ENCODE measurements around the gene DNM1.
"Not testable (repeated sequence)": the region's sequence is repeated elsewhere in the genome, so short reads cannot be mapped to it uniquely, and the experiment has no call there.

Gene DNM1

GRCh38 chr9:128253140-128253990, 50.2 kb downstream of the DNM1 start:
- no peak for DNase-seq

GRCh38 chr9:128253991-128254346, 50.8 kb downstream of the DNM1 start:
- no peak for DNase-seq

GRCh38 chr9:128254362-128254761, 51.2 kb downstream of the DNM1 start:
- no peak for DNase-seq

DNA sequence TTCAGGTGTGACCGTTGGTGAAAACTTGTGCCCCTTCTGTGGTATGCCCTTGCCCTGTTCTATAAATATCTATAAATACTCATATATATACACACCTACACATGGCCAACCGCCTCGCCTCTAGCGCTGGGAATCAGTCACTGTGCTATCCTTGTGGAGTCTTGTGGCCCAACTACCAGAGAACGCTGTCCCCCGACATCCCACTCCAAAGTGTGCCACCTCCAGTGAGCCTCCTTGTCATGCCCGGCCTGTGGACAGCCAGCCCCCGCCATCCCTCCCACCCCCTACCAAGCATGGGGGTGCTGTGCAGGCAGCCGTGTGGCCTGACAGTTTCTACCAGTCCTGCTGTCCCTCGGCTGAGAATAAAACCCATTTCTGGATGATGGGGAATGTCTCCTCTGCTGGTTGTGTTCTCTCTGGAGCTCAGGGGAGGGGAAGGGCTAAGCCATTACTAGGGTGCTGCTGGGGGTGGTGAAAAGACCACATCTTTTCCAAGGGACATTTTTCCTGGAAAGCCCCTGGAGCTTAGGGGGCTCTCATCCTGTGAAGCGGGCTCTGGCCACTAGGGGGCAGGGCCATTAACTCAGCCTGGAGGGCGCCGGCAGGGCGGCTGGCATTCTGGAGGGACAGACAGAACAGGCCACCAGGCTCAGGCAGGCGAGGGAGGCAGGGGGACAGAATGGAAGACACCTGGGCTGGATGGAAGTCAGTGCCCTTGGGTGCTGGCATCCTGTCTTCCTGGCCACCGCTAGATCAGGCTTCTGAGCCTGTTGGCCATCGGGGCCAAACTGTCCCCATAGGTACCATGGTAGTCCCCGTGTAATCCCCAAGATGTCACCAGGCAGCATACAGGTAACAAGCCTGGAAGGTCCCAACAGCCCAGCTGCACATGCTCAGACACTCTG, 51.9 kb downstream of the DNM1 start:
- DNase-seq, result peak; percentile 73

- DNase-seq, result no peak
Measured at GRCh38 chr9:128257086-128257825, 54.1 kb downstream of the DNM1 start.

DNA sequence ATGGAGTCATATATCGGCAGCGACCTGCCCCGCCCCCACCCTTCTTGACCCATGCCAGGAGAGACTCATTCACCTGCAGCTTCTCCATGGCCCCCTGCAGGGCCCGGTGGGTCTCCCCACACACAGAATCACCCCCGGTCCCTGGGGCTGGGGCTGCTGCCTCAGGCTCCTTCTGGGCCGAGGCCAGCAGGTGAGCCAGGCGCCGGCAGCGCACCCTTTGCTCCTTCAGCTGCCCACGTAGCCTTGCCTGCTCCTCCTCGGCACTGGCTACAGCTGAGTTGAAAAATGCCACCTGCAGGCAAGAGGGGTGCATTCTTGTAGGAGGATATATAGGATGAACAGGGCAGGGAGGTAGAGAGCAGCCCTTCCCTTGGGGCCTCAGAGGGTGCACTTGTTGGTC, 54.7 kb downstream of the DNM1 start:
- DNase-seq, result no peak

DNA sequence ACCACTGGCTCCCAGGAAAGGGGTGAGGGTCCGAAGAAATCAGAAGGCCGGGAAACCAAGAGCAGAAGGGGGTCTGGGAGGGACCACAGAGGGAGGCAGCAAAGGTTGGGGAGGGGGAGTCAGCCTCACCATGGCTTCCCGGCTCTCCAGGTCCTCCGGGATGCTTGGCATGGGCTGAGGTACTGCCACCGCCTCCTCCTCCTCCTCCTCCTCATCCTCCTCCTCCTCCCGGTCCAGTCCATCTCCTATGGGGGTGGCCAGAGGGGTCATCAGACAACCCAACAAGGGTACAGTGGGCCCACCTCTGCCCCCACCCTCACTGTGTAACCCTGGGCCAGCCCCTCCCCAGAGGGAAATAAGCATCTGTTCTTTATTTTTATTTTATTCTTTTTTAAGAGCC, 55.1 kb downstream of the DNM1 start:
- DNase-seq, result no peak

DNA sequence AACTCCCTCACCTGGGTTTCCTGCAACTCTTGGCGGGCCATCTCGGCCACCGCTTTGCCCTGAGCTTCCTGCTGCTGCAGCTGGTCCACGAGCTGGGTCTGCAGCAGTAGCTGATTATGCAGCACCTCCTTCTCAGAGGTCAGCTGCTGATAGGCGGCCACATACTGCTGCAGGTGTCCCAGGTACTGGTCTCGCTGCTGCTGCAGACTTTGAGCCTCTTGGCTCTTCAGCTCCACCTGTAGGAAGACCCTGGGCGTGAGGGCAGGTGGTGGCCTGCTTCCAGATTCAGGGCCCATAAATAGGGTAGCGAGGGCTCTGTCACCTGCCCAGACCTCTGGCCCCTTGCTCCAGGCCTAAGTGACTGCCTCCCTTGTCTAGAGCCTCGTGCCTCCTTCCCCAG, 56.0 kb downstream of the DNM1 start:
- no peak for DNase-seq

GRCh38 chr9:128260340-128260739, 57.2 kb downstream of the DNM1 start:
- DNase-seq, result no peak

- DNase-seq, result no peak
Measured at GRCh38 chr9:128262687-128263086, 59.5 kb downstream of the DNM1 start.

- no peak for DNase-seq
Measured at GRCh38 chr9:128265348-128265847, 62.2 kb downstream of the DNM1 start.

DNA sequence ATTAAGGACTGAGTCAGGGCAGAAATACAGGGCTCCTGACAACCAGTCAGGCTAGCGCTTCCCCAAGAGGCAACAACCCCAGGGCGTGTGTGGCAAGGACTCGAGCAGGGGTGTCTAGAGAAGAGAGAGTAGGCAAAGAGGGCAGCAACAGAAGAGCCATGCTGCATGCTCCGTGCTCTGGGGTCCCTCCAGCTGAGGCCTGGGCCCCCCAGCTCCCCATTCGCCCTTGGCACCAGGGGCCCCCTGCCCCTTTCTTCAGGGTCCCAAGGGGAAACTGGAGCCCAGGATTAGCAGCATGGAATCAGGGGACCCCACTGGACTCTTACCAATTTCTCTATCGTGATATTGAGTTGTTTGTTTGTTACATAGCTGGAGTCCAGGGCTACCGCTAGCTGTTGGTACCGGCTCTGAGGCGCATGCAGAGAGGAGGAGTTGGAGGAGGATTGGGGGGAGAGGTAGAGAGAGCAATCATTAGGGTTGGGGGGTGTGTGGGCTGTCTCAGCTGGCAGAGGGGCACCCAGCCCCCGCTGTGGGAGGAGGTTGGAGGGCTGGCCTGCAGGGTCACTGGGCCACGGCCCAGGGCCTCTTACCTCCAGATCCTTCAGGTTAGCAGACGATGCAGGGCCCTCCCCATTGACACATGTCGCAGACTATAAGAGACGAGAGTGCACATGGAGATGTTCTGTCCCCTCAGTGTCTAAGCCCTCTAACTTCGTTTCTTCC, 63.9 kb downstream of the DNM1 start:
- no peak for DNase-seq

- no peak for DNase-seq
Measured at GRCh38 chr9:128271112-128271511, 67.9 kb downstream of the DNM1 start.

GRCh38 chr9:128271512-128271911, 68.3 kb downstream of the DNM1 start:
- DNase-seq, result no peak

GRCh38 chr9:128274245-128274644, 71.1 kb downstream of the DNM1 start:
- DNase-seq, result no peak

DNA sequence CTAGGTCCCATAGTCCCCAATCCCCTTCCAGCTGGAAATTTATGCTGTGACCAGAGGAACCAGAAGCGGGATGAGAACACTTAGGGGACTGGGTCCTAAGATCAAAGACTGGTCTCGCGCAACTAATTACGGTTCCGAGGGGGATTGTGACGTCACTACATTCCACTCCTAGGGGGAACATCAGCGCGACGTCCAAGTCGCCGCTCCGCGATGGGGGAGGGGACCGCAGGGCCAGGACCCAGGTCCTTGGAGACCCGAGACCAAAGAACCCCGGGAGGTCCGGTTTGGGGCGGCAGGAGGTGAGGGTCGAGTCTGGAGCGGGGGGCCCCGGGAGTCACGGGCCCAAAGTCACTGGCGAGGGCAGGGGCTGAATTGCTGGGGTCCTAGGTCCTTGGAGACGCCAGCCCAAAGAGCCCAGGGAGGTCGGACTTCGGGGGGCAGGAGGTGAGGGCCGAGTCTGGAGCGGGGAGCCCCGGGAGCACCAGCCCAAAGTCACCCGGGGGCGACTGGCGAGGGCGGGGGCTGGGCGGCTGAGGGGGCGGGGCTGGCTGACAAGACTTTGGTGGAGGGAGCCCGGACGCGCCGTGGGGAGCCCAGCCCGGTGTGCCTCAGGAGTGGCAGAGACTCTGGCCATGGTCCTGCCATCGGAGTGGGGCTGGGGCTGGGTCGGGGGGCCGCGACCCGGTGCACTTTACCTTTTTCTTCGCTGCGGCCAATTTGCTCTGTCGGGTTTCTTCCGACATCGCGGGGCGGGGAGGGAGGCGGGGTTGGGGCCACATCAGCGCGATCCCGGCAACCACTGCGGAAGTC, 72.2 kb downstream of the DNM1 start, which contains the start of gene GOLGA2:
Gene GOLGA2 (minus strand): TSS at position 810 of the 810 bp plus-strand sequence. CDS start 31 bp downstream, at position 779.
- peak; percentile 49 for DNase-seq

DNA sequence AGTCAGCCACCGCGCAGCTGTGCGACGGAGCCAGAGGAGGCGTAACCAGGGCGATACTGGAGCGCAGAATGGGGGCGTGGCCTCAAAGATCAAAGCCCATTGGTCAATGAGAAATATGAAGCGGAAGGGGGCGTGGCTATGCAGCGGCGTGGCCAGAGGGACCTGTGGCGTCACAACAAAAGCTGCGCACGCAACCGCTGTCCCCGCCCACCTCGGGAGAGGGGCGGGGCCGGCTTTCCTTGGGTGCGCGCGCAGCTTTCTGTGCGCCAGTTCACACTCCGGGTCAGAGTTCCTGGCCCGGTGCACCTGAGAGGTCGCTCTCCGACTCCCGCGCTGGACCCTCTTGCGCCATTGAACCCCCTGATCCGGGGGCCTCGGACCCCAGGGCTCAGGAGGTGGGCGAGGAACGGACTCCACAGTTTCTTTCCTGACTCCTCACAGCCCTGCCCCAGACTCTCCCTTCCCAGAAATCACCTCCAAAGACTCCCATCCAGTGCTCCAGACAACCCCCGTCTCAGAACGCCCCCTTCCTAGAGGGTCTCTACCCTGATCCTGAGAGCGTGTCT, 72.9 kb downstream of the DNM1 start, which contains the start of gene SWI5:
Gene SWI5 (plus strand): TSS at position 269 of the 566 bp plus-strand sequence.
- DNase-seq, result peak; percentile 99

GRCh38 chr9:128276574-128277270, 73.5 kb downstream of the DNM1 start:
- DNase-seq, result peak; percentile 15

GRCh38 chr9:128279088-128280073, 76.2 kb downstream of the DNM1 start:
- DNase-seq, result not testable (repeated sequence)

All from retina (tissue), 1 donor.